ENCODE results near the gene CNOT3. TPM values are rescaled to one million over a fixed set of nuclear protein-coding genes. Genes with fewer than 3 reads are reported as not detected.

The CNOT3 gene
- total and polyA plus RNA-seq, 2 of the 13 experiments (the other 11 are each of a cell fraction or from before 2014, with no cell fraction given): 4.3 to 5.8 TPM

DNA sequence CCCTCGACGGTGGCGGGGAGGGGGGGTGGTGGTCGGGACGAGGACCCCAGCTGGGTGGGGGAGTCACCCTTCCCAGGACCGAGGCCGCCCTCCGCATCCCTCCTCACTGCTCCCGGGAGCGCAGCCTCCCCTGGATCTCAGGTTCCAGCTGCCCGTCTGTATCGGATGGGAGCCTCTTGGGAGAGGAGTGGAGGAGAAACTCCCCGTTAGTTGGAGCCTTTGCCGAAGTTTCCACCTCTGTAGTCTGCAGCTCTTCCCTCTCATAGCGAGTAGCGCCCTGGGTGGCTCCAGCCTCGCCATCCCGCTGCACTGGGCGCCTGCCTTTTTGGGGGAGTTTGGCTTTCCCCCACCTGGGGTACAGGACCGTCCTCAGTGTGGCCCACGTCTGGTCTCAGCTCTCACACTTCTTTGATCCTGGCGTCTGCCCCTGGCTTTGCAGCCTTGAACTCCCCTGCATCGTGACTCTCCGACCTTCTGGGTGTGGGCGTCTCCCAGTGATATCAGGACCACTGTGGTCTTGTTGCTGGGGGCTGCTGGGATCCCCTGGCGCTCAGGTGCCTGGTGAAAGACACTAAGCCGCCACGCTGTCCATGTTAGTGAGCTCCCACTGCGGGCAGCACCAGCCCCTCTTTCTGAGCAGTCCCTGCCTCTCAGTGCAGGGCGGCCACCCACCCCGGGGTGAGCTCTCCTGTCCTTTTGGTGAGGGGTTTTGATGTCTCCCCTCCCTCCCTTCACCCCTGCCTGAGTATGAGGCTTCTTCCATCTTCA lies 1.1 kb downstream of the CNOT3 start (continued):
- TF ChIP-seq, protein P1, sequence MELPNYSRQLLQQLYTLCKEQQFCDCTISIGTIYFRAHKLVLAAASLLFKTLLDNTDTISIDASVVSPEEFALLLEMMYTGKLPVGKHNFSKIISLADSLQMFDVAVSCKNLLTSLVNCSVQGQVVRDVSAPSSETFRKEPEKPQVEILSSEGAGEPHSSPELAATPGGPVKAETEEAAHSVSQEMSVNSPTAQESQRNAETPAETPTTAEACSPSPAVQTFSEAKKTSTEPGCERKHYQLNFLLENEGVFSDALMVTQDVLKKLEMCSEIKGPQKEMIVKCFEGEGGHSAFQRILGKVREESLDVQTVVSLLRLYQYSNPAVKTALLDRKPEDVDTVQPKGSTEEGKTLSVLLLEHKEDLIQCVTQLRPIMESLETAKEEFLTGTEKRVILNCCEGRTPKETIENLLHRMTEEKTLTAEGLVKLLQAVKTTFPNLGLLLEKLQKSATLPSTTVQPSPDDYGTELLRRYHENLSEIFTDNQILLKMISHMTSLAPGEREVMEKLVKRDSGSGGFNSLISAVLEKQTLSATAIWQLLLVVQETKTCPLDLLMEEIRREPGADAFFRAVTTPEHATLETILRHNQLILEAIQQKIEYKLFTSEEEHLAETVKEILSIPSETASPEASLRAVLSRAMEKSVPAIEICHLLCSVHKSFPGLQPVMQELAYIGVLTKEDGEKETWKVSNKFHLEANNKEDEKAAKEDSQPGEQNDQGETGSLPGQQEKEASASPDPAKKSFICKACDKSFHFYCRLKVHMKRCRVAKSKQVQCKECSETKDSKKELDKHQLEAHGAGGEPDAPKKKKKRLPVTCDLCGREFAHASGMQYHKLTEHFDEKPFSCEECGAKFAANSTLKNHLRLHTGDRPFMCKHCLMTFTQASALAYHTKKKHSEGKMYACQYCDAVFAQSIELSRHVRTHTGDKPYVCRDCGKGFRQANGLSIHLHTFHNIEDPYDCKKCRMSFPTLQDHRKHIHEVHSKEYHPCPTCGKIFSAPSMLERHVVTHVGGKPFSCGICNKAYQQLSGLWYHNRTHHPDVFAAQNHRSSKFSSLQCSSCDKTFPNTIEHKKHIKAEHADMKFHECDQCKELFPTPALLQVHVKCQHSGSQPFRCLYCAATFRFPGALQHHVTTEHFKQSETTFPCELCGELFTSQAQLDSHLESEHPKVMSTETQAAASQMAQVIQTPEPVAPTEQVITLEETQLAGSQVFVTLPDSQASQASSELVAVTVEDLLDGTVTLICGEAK (IDR thresholded peaks at IDR 0.05): no peak
- TF ChIP-seq, protein P1 (CRISPR knock-in tag; IDR thresholded peaks at IDR 0.05): 0 out of 2 replicates have a peak, but pooled peaks have one; percentile 50
- TF ChIP-seq REPIN1 (CRISPR knock-in tag; IDR thresholded peaks at IDR 0.05; ENCODE audit: borderline replicate concordance, low read depth) (no peak), KDM6A (CRISPR knock-in tag; IDR thresholded peaks at IDR 0.05; ENCODE audit: low read depth) (no peak), ZNF121 (CRISPR knock-in tag; IDR thresholded peaks at IDR 0.05) (0 out of 2 replicates have a peak, but pooled peaks have one; percentile 16), RFX5 (IDR thresholded peaks at IDR 0.05; ENCODE audit: low read depth, low read length) (no peak), SRF (IDR thresholded peaks at IDR 0.05; ENCODE audit: low read depth, low read length) (no peak), ZNF549 (CRISPR knock-in tag; IDR thresholded peaks at IDR 0.05) (no peak), ZFAT (CRISPR knock-in tag; conservative IDR thresholded peaks at IDR 0.05) (no peak), ARID2 (CRISPR knock-in tag; IDR thresholded peaks at IDR 0.05; ENCODE audit: borderline replicate concordance) (no peak), DNMT3B (CRISPR knock-in tag; conservative IDR thresholded peaks at IDR 0.05) (no peak), ZNF850 (CRISPR knock-in tag; conservative IDR thresholded peaks at IDR 0.05) (no peak)
- TF ChIP-seq, protein P2, sequence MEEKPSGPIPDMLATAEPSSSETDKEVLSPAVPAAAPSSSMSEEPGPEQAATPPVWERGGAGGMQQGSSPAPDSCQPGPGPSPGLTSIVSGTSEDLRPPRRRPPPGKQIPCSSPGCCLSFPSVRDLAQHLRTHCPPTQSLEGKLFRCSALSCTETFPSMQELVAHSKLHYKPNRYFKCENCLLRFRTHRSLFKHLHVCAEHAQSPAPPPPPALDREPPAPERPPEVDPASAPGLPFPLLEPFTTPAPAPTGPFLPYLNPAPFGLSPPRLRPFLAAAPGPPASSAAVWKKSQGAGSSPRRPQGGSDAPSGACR (CRISPR knock-in tag; IDR thresholded peaks at IDR 0.05): no peak
- TF ChIP-seq, protein P3, sequence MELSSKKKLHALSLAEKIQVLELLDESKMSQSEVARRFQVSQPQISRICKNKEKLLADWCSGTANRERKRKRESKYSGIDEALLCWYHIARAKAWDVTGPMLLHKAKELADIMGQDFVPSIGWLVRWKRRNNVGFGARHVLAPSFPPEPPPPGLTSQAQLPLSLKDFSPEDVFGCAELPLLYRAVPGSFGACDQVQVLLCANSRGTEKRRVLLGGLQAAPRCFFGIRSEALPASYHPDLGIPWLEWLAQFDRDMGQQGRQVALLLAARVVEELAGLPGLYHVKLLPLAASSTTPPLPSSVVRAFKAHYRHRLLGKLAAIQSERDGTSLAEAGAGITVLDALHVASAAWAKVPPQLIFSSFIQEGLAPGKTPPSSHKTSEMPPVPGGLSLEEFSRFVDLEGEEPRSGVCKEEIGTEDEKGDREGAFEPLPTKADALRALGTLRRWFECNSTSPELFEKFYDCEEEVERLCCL (CRISPR knock-in tag; IDR thresholded peaks at IDR 0.05; ENCODE audit: borderline replicate concordance): no peak
- TF ChIP-seq, protein P4, sequence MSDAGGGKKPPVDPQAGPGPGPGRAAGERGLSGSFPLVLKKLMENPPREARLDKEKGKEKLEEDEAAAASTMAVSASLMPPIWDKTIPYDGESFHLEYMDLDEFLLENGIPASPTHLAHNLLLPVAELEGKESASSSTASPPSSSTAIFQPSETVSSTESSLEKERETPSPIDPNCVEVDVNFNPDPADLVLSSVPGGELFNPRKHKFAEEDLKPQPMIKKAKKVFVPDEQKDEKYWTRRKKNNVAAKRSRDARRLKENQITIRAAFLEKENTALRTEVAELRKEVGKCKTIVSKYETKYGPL (CRISPR knock-in tag; IDR thresholded peaks at IDR 0.05): no peak
- TF ChIP-seq, protein P5, sequence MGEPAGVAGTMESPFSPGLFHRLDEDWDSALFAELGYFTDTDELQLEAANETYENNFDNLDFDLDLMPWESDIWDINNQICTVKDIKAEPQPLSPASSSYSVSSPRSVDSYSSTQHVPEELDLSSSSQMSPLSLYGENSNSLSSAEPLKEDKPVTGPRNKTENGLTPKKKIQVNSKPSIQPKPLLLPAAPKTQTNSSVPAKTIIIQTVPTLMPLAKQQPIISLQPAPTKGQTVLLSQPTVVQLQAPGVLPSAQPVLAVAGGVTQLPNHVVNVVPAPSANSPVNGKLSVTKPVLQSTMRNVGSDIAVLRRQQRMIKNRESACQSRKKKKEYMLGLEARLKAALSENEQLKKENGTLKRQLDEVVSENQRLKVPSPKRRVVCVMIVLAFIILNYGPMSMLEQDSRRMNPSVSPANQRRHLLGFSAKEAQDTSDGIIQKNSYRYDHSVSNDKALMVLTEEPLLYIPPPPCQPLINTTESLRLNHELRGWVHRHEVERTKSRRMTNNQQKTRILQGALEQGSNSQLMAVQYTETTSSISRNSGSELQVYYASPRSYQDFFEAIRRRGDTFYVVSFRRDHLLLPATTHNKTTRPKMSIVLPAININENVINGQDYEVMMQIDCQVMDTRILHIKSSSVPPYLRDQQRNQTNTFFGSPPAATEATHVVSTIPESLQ (CRISPR knock-in tag; conservative IDR thresholded peaks at IDR 0.05): no peak

Data from HepG2 (cell line).